ENCODE data around the gene DNAH9. TPM values are rescaled to one million over a fixed set of nuclear protein-coding genes. Genes with fewer than 3 reads are reported as not detected.

Gene DNAH9
- total and polyA plus RNA-seq, 2 of the 8 experiments (the other 6 are each of a cell fraction or from before 2014, with no cell fraction given), result 0.21 to 0.86 TPM

- TF ChIP-seq, protein P1, sequence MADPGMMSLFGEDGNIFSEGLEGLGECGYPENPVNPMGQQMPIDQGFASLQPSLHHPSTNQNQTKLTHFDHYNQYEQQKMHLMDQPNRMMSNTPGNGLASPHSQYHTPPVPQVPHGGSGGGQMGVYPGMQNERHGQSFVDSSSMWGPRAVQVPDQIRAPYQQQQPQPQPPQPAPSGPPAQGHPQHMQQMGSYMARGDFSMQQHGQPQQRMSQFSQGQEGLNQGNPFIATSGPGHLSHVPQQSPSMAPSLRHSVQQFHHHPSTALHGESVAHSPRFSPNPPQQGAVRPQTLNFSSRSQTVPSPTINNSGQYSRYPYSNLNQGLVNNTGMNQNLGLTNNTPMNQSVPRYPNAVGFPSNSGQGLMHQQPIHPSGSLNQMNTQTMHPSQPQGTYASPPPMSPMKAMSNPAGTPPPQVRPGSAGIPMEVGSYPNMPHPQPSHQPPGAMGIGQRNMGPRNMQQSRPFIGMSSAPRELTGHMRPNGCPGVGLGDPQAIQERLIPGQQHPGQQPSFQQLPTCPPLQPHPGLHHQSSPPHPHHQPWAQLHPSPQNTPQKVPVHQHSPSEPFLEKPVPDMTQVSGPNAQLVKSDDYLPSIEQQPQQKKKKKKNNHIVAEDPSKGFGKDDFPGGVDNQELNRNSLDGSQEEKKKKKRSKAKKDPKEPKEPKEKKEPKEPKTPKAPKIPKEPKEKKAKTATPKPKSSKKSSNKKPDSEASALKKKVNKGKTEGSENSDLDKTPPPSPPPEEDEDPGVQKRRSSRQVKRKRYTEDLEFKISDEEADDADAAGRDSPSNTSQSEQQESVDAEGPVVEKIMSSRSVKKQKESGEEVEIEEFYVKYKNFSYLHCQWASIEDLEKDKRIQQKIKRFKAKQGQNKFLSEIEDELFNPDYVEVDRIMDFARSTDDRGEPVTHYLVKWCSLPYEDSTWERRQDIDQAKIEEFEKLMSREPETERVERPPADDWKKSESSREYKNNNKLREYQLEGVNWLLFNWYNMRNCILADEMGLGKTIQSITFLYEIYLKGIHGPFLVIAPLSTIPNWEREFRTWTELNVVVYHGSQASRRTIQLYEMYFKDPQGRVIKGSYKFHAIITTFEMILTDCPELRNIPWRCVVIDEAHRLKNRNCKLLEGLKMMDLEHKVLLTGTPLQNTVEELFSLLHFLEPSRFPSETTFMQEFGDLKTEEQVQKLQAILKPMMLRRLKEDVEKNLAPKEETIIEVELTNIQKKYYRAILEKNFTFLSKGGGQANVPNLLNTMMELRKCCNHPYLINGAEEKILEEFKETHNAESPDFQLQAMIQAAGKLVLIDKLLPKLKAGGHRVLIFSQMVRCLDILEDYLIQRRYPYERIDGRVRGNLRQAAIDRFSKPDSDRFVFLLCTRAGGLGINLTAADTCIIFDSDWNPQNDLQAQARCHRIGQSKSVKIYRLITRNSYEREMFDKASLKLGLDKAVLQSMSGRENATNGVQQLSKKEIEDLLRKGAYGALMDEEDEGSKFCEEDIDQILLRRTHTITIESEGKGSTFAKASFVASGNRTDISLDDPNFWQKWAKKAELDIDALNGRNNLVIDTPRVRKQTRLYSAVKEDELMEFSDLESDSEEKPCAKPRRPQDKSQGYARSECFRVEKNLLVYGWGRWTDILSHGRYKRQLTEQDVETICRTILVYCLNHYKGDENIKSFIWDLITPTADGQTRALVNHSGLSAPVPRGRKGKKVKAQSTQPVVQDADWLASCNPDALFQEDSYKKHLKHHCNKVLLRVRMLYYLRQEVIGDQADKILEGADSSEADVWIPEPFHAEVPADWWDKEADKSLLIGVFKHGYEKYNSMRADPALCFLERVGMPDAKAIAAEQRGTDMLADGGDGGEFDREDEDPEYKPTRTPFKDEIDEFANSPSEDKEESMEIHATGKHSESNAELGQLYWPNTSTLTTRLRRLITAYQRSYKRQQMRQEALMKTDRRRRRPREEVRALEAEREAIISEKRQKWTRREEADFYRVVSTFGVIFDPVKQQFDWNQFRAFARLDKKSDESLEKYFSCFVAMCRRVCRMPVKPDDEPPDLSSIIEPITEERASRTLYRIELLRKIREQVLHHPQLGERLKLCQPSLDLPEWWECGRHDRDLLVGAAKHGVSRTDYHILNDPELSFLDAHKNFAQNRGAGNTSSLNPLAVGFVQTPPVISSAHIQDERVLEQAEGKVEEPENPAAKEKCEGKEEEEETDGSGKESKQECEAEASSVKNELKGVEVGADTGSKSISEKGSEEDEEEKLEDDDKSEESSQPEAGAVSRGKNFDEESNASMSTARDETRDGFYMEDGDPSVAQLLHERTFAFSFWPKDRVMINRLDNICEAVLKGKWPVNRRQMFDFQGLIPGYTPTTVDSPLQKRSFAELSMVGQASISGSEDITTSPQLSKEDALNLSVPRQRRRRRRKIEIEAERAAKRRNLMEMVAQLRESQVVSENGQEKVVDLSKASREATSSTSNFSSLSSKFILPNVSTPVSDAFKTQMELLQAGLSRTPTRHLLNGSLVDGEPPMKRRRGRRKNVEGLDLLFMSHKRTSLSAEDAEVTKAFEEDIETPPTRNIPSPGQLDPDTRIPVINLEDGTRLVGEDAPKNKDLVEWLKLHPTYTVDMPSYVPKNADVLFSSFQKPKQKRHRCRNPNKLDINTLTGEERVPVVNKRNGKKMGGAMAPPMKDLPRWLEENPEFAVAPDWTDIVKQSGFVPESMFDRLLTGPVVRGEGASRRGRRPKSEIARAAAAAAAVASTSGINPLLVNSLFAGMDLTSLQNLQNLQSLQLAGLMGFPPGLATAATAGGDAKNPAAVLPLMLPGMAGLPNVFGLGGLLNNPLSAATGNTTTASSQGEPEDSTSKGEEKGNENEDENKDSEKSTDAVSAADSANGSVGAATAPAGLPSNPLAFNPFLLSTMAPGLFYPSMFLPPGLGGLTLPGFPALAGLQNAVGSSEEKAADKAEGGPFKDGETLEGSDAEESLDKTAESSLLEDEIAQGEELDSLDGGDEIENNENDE (IDR thresholded peaks at IDR 0.05; ENCODE audit: insufficient replicate concordance, low read length), result no peak
- no peak for TF ChIP-seq GABPA (IDR thresholded peaks at IDR 0.05; ENCODE audit: borderline replicate concordance, insufficient read depth, low read length)
- no peak for TF ChIP-seq KDM4A (IDR thresholded peaks at IDR 0.05; ENCODE audit: low read depth, low read length, severe bottlenecking)
- no peak for TF ChIP-seq CREB1 (IDR thresholded peaks at IDR 0.05)
- TF ChIP-seq KDM5A (IDR thresholded peaks at IDR 0.05; ENCODE audit: low read length), result no peak
These were observed 388.1 kb downstream of the DNAH9 start (continued) for GRCh38 chr17:11986179-11986941.

Measured in H1 (cell line).